Prostate gland (tissue), 2 donors: Measurements from ENCODE around the gene ABCC5. TPM values are rescaled to one million over a fixed set of nuclear protein-coding genes. Genes with fewer than 3 reads are reported as not detected.

Experiments
- DNase-seq: peaks from one replicate; pipeline ENCODE4 v3.0.0-alpha.2; 2019; ENCODE audit warnings: low spot score
- H3K27ac ChIP-seq, 2 donors: fragments of 200-600 bp; sonication (generic); 2 replicates each; pipeline ENCODE4 v1.5.1; 2017 to 2019
- H3K27me3 ChIP-seq: fragments of 200-600 bp; sonication (generic); replicated peaks from 2 replicates; pipeline ENCODE4 v1.5.1; 2019; ENCODE audit not compliant: insufficient read depth
- H3K36me3 ChIP-seq, 2 donors: fragments of 200-600 bp; sonication (generic); 1 replicate in 1 of 2; 2 replicates in 1 of 2; pipeline versions ENCODE4 v1.5.1 to v1.8.1; 2017 to 2019
- H3K4me1 ChIP-seq: fragments of 200-600 bp; sonication (generic); replicated peaks from 2 replicates; pipeline ENCODE4 v1.5.1; 2019
- H3K4me3 ChIP-seq, 2 donors: fragments of 200-600 bp; sonication (generic); 2 replicates each; pipeline ENCODE4 v1.5.1; 2017 to 2019
- H3K9me3 ChIP-seq: fragments of 200-600 bp; sonication (generic); 2 replicates; pipeline ENCODE4 v1.5.1; 2017
- POLR2A ChIP-seq: fragments of 450-650 bp; IDR thresholded peaks from one replicate; pipeline ENCODE4 v1.6.1; 2016; ENCODE audit warnings: antibody characterized with exemption, mild to moderate bottlenecking
- POLR2AphosphoS5 ChIP-seq: sonication (generic); formaldehyde crosslinking; IDR thresholded peaks from one replicate; pipeline ENCODE4 v1.6.1; 2017; ENCODE audit warnings: antibody characterized with exemption
- WGBS: methylation state at CpG from one replicate; pipeline ENCODE4 v1.1.5; 2018; 5-methylcytosine and 5-hydroxymethylcytosine counted together
- intact Hi-C: fragments of 100-400 bp; cut with DNase I; formaldehyde crosslinking; loops from one replicate; pipeline ENCODE4 v1.14.2; 2022
- total RNA-seq, 2 donors: library from RNA; depleted of rRNA; stranded (reverse); fragments of >200 nt; gene quantifications; one replicate each; pipeline ENCODE4 v1.1.0, GENCODE V29; 2016
- TF ChIP-seq, protein P1 (sequence below), 4 experiments: fragments of 200-600 bp in 2 of 4; fragments of 450-650 bp in 2 of 4; sonication (generic) in 2 of 4; IDR thresholded peaks; 1 replicate in 3 of 4; 2 replicates in 1 of 4; pipeline ENCODE4 v1.5.1; 2016 to 2019; ENCODE audit warnings: antibody characterized with exemption in 4 of 4, mild to moderate bottlenecking in 2 of 4, moderate library complexity in 2 of 4

Gene ABCC5
- total RNA-seq, 2 donors from 2014 or later, result 17.9 to 43.6 TPM

DNA sequence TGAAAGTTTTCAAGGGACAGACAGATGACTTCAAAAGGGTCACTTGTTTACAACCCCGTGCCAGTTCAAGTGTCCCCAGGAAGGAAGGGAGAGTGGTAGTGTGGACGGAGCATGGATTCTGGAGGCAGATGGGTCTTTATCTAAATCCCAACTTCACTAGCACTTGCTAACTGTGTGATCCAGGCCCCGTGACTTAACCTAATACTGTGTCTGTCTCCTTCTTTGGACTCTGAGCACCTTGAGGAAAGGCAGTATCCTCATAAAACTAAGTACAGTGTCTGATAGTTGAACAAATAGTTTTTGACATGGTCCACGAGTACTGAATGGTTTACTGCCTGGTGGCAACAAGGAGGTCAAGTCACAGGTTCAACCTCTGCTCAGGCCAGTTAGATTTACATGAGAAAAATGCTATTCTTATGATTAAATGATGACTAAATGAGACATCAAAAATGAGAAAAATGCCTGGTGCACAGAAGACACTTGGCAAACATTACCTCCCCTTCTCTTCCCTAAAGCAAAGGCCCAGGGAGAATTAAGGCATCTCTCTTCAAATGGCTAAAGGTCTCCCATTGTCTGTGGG, 48.9 kb downstream of the ABCC5 start:
- H3K9me3 ChIP-seq, result no peaks in the 10 kb centered on the region
- H3K4me1 ChIP-seq, result no peaks in the 10 kb centered on the region
- intact Hi-C loops, result no loop called here
- no peak for DNase-seq
- H3K36me3 ChIP-seq, result no peaks in the 10 kb centered on the region
- H3K4me3 ChIP-seq, result no peak overlapping the region
- no peaks in the 10 kb centered on the region for H3K27me3 ChIP-seq
- TF ChIP-seq, protein P1, sequence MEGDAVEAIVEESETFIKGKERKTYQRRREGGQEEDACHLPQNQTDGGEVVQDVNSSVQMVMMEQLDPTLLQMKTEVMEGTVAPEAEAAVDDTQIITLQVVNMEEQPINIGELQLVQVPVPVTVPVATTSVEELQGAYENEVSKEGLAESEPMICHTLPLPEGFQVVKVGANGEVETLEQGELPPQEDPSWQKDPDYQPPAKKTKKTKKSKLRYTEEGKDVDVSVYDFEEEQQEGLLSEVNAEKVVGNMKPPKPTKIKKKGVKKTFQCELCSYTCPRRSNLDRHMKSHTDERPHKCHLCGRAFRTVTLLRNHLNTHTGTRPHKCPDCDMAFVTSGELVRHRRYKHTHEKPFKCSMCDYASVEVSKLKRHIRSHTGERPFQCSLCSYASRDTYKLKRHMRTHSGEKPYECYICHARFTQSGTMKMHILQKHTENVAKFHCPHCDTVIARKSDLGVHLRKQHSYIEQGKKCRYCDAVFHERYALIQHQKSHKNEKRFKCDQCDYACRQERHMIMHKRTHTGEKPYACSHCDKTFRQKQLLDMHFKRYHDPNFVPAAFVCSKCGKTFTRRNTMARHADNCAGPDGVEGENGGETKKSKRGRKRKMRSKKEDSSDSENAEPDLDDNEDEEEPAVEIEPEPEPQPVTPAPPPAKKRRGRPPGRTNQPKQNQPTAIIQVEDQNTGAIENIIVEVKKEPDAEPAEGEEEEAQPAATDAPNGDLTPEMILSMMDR (IDR thresholded peaks at IDR 0.05), result no peak
- TF ChIP-seq POLR2A (no peak), POLR2AphosphoS5 (no peak)
- WGBS, result 61% methylated on average over 4 of the region's 4 CpGs
- no peak overlapping the region for H3K27ac ChIP-seq

DNA sequence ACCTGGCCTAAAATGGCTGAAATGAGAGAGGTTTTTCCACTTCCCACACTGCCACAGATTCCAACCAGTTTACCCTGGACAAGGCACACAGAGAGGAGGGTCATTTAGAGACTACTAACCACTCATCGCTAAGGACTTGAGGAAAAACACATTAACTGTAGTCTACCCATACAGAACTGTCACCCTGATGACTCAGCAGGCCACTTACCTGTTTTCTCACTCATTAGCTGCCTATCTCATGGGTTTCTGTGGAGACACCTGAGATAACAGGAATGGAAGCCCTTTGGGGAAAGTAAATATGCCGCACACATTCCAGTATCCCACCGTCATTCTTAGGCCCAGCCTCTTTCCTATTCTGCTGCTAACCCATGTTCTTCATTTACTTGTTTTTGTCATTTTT, 50.0 kb downstream of the ABCC5 start:
- no peaks in the 10 kb centered on the region for H3K27me3 ChIP-seq
- TF ChIP-seq, protein P1 (IDR thresholded peaks at IDR 0.05), result no peak
- no peak for TF ChIP-seq POLR2A
- WGBS, result 93% methylated on average over 3 of the region's 3 CpGs
- no peak for DNase-seq
- no peak overlapping the region for H3K4me3 ChIP-seq
- H3K9me3 ChIP-seq, result no peaks in the 10 kb centered on the region
- H3K27ac ChIP-seq, result peak overlapping the region in 1 of 2 donors; percentile 8
- no peaks in the 10 kb centered on the region for H3K36me3 ChIP-seq
- intact Hi-C loops, result no loop called here
- H3K4me1 ChIP-seq, result no peaks in the 10 kb centered on the region

DNA sequence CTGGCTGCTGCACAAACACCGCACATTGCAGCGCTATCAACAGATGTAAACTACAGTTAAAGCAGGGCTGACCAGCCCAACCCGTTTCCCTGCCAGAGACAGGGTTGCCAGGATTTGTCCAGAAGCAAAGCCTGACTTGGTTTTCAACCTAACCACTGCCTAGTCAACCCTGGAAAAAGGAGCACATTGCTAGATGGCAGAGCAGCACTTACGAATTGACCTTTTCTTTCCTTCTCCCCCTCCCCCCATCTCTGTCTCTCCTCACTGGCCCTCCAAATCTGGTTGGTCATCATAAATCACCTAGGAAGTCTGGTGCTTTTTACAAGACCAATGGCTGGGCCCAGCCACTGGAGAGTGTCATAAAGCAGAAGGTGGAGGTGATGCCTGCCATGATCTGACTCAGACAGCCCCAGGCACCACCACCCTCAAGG, 51.3 kb downstream of the ABCC5 start:
- DNase-seq, result peak; percentile 72
- intact Hi-C loops, result no loop called here
- H3K27ac ChIP-seq, result peak overlapping the region; percentile 30 to 34
- H3K9me3 ChIP-seq, result no peaks in the 10 kb centered on the region
- TF ChIP-seq, protein P1 (IDR thresholded peaks at IDR 0.05), result no peak
- TF ChIP-seq POLR2AphosphoS5, result peak; percentile 67
- H3K27me3 ChIP-seq, result no peaks in the 10 kb centered on the region
- H3K4me1 ChIP-seq, result no peaks in the 10 kb centered on the region
- H3K4me3 ChIP-seq, result no peak overlapping the region
- no peaks in the 10 kb centered on the region for H3K36me3 ChIP-seq
- 31% methylated on average over 4 of the region's 4 CpGs for WGBS

DNA sequence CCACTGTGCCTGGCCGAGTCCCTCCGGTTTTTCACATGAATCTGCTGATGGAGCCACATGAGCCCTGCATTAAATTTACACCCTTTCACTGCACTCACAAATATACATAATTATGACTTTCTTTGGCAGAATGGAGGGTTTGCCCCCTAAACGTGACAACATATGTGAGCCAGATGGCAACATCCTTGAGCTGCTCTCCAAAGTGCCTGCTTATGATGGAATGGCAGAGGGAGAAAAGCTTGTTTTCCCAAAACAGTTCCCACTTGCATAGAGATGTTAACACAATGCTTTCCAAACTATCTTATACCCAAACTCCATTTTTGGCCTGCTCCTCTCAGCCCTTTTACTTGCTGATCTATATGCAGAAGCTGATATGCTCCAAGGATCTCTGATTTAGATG, 54.9 kb downstream of the ABCC5 start:
- WGBS, result 92% methylated on average over 3 of the region's 3 CpGs
- H3K4me3 ChIP-seq, result no peak overlapping the region
- no peaks in the 10 kb centered on the region for H3K4me1 ChIP-seq
- no peaks in the 10 kb centered on the region for H3K27me3 ChIP-seq
- TF ChIP-seq POLR2AphosphoS5 (no peak), POLR2A (no peak)
- TF ChIP-seq, protein P1 (IDR thresholded peaks at IDR 0.05), result no peak
- H3K9me3 ChIP-seq, result no peaks in the 10 kb centered on the region
- intact Hi-C loops, result no loop called here
- DNase-seq, result no peak
- H3K27ac ChIP-seq, result no peak overlapping the region
- H3K36me3 ChIP-seq, result no peaks in the 10 kb centered on the region

DNA sequence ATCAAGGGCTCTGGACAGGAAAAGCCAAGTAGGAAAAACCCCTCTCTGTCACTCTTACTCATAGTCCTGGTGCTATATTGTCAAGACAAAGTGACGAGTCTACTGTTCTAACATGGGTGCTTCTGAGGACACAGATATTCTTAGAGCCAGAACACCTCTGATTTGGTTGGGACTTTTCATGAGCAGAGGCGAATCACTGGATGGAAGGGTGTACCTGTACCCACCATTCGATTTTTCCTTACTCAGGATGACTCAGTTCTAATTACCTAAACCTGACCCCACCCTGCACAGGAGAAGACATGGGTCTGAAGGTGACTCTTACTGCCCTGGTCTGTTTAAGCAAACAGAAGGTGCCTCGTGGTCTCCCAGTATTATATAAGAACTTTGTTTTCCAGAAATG, 58.5 kb downstream of the ABCC5 start:
- no peaks in the 10 kb centered on the region for H3K27me3 ChIP-seq
- H3K36me3 ChIP-seq, result no peaks in the 10 kb centered on the region
- TF ChIP-seq, protein P1 (IDR thresholded peaks at IDR 0.05), result no peak
- TF ChIP-seq POLR2A (no peak), POLR2AphosphoS5 (no peak)
- intact Hi-C loops, result no loop called here
- DNase-seq, result no peak
- no peaks in the 10 kb centered on the region for H3K9me3 ChIP-seq
- H3K4me1 ChIP-seq, result no peaks in the 10 kb centered on the region
- WGBS, result 76% methylated on average over 4 of the region's 4 CpGs
- no peak overlapping the region for H3K4me3 ChIP-seq
- no peak overlapping the region for H3K27ac ChIP-seq
